Ovary (tissue), 9 donors: ENCODE results near the gene CDNF. TPM values are rescaled to one million over a fixed set of nuclear protein-coding genes. Genes with fewer than 3 reads are reported as not detected.

ENCODE experiments used
- DNase-seq, 5 donors: peaks; one replicate each; pipeline ENCODE4 v3.0.0-alpha.2; 2019 to 2020
- H3K27ac ChIP-seq, 2 donors: fragments of 200-600 bp; one replicate each; pipeline versions ENCODE4 v1.5.1 to v1.8.0; 2019 to 2022
- H3K27me3 ChIP-seq: fragments of 200-600 bp; one replicate; pipeline ENCODE4 v1.8.0; 2022
- H3K36me3 ChIP-seq: fragments of 200-600 bp; sonication (generic); one replicate; pipeline ENCODE4 v1.5.1; 2019
- H3K4me1 ChIP-seq: one replicate; pipeline ENCODE4 v1.8.1; 2013; ENCODE audit warnings: mild to moderate bottlenecking, moderate library complexity; ENCODE audit not compliant: insufficient read depth
- H3K4me3 ChIP-seq: fragments of 200-600 bp; sonication (generic); one replicate; pipeline ENCODE4 v1.5.1; 2017
- H3K9me3 ChIP-seq, 2 donors: fragments of 200-600 bp in 1 of 2; sonication (generic) in 1 of 2; one replicate each; pipeline versions ENCODE4 v1.5.1 to v1.8.1; 2013 to 2019; ENCODE audit warnings: mild to moderate bottlenecking in 1 of 2, moderate library complexity in 1 of 2
- CTCF ChIP-seq, 3 donors: fragments of 450-650 bp in 2 of 3; fragments of 200-600 bp in 1 of 3; IDR thresholded peaks; one replicate each; pipeline versions ENCODE4 v1.5.1 to v1.8.0; 2016 to 2022; ENCODE audit warnings: antibody characterized with exemption in 3 of 3, mild to moderate bottlenecking in 1 of 3
- EP300 ChIP-seq: sonication (generic); formaldehyde crosslinking; IDR thresholded peaks from one replicate; pipeline ENCODE4 v1.6.1; 2017; ENCODE audit warnings: antibody characterized with exemption
- POLR2A ChIP-seq: fragments of 450-650 bp; IDR thresholded peaks from one replicate; pipeline ENCODE4 v1.6.1; 2017; ENCODE audit warnings: antibody characterized with exemption, mild to moderate bottlenecking, moderate library complexity
- WGBS, 3 donors: extraction: QIAGEN DNeasy Blood & Tissue Kit in 1 of 3; methylation state at CpG; one replicate each; pipeline versions ENCODE4 v1.1.5 to v1.1.7; 2013 to 2017; 5-methylcytosine and 5-hydroxymethylcytosine counted together
- intact Hi-C, 4 donors: fragments of 100-400 bp; cut with DNase I; formaldehyde crosslinking; loops; one replicate each; pipeline versions ENCODE4 v1.11.0 to v1.15.1; 2022 to 2023
- polyA plus RNA-seq, 2 donors: library from polyadenylated mRNA; stranded (reverse); fragments of 200-250 nt in 1 of 2; fragments of 350-450 nt in 1 of 2; fragmentation: Illumina TruSeq in 1 of 2; extraction: RNeasy Lipid Tissue Mini Kit (QIAGEN cat#74804) in 1 of 2; gene quantifications; one replicate each; pipeline ENCODE4 v1.2.3, GENCODE V29; 2013 to 2014
- total RNA-seq, 7 donors: library from RNA; depleted of rRNA in 2 of 7; stranded (reverse); fragments of >200 nt in 2 of 7; fragmentation: NEBNext Ultra II Directional in 3 of 7; extraction: Animal tissue kit (Norgen Biotek cat#: 25700) in 3 of 7; gene quantifications; one replicate each; pipeline versions ENCODE4 v1.1.0 to v1.2.4, GENCODE V29; 2016 to 2023
- donor health status: DM: no; HTN: no; CAD: no; lungs with moderate emphysema.
- donor health status: DM: no; HTN: no; CAD: no.
- donor health status: Bipolar disorder and iron deficiency.
- donor health status: DM: yes; HTN: yes; CAD: no.
- donor health status: DM: no; HTN: no; CAD: no.
- donor health status: DM: yes; HTN: yes; CAD: no.

CDNF gene
- total and polyA plus RNA-seq, 9 donors = 1.5 to 6.0 (median 3.5) TPM

DNA sequence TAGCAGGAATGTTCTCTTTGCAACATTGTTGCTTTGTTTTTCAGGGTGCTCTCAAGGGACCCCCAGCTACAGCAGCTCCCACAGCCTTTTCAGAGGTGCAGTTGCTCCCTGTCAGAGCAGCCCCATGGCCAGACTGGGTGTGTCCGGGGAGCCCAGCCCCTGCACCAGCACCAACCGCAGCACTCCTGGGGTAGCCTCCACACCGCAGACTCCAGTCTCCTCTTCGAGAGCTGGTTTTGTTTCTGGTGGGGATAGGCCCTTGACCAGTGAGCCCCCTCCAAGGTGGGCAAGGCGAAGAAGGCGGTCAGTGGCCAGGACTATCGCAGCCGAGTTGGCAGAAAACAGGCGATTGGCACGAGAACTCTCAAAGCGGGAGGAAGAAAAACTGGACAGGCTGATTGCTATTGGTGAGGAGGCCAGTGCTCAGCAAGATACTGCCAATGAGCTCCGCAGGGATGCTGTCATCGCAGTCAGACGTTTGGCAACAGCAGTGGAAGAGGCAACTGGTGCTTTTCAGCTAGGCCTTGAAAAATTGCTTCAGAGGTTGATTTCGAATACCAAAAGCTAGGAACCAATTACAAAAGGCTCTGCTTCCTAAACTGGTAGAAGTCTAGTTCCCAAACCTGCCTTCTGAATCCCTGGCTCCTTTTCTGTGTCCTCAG lies 5.6 kb upstream of the CDNF start:
- Histone ChIP-seq H3K27me3 (no peaks in the 10 kb centered on the region), H3K4me1 (no peaks in the 10 kb centered on the region), H3K4me3 (no peak overlapping the region), H3K27ac (no peak overlapping the region), H3K36me3 (no peaks in the 10 kb centered on the region), H3K9me3 (no peaks in the 10 kb centered on the region)
- TF ChIP-seq EP300 = no peak
- no peak for TF ChIP-seq CTCF (IDR thresholded peaks at IDR 0.05)
- no peak for TF ChIP-seq POLR2A
- WGBS, 3 donors = 92 to 93% (median 92%) methylated on average over 15 of the region's 15 CpGs
- intact Hi-C loops = no loop called here
- DNase-seq = no peak

DNA sequence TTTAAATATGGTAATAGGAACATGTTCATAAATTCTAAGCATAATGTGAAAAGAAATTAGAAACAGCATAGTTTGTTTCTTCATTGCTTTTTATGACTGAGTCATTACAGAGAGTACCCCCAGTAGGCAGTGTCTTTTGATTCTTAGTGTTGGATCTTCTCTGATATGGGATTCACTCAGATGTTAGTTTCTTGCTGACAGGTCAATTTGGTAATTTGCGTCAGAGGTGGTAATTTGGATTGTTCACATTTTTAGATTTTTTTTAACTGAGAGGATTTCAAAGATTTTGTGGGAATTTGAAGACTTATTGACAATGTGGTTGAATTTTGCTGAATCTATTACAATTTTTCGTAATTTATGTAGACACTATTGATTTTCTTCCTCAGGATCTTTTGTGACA lies 2.3 kb upstream of the CDNF start:
- H3K27me3 ChIP-seq = no peaks in the 10 kb centered on the region
- intact Hi-C loops = no loop called here
- H3K4me3 ChIP-seq = no peak overlapping the region
- no peak for DNase-seq
- no peak overlapping the region for H3K27ac ChIP-seq
- 93 to 97% (median 94%) methylated on average over 2 of the region's 2 CpGs for WGBS, 3 donors
- no peaks in the 10 kb centered on the region for H3K4me1 ChIP-seq
- no peak for TF ChIP-seq CTCF (IDR thresholded peaks at IDR 0.05)
- no peak for TF ChIP-seq EP300
- TF ChIP-seq POLR2A = no peak
- H3K9me3 ChIP-seq = no peaks in the 10 kb centered on the region
- H3K36me3 ChIP-seq = no peaks in the 10 kb centered on the region

DNA sequence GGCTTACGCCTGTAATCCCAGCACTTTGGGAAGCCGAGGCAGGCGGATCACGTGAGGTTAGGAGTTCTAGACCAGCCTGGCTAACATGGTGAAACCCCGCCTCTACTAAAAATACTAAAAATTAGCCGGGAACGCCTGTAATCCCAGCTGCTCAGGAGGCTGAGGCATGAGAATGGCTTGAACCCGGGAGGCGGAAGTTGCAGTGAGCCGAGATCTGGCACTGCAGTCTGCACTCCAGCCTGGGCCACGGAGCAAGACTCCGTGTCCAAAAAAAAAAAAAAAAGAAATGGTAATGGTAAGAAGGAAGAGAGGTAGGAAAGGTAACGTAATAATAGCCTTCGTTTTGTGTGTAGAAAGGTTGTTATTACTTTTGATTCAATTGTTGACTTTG lies 1.5 kb upstream of the CDNF start:
- intact Hi-C loops = loop anchor here in 1 of 4 donors (10.0 kb wide), 1 partner anchor 256 kb away; the partner anchor contains the start of gene RPP38
- H3K4me1 ChIP-seq = no peaks in the 10 kb centered on the region
- no peaks in the 10 kb centered on the region for H3K9me3 ChIP-seq
- no peak for DNase-seq
- peak overlapping the region; percentile 98 for H3K4me3 ChIP-seq
- H3K27ac ChIP-seq = peak overlapping the region in 1 of 2 donors; percentile 92
- no peaks in the 10 kb centered on the region for H3K27me3 ChIP-seq
- no peak for TF ChIP-seq EP300
- no peak for TF ChIP-seq POLR2A
- no peak for TF ChIP-seq CTCF (IDR thresholded peaks at IDR 0.05)
- WGBS, 3 donors = 6 to 11% (median 7%) methylated on average over 14 of the region's 14 CpGs
- no peaks in the 10 kb centered on the region for H3K36me3 ChIP-seq

GRCh38 chr10:14838582-14839304 lies 906 bp upstream of the CDNF start:
- 0 to 1% (median 1%) methylated on average over 47 to 60 of the region's 60 CpGs for WGBS, 3 donors
- TF ChIP-seq EP300 (no peak), CTCF (IDR thresholded peaks at IDR 0.05) (no peak), POLR2A (no peak)
- intact Hi-C loops = loop anchor here in 1 of 4 donors (10.0 kb wide), 1 partner anchor 256 kb away; the partner anchor contains the start of gene RPP38

More at GRCh38 chr10:14838582-14839304, 906 bp upstream of the CDNF start:
- Histone ChIP-seq H3K4me1 (no peaks in the 10 kb centered on the region), H3K36me3 (no peaks in the 10 kb centered on the region), H3K9me3 (no peaks in the 10 kb centered on the region), H3K4me3 (peak overlapping the region; percentile 98), H3K27me3 (no peaks in the 10 kb centered on the region), H3K27ac (peak overlapping the region; percentile 45 to 92)
- DNase-seq = peak; percentile 25 to 64 (median 61)
